Activated T-cell treated with anti-CD3 and anti-CD28 coated beads for 4 hours (primary cell): ENCODE measurements around the gene SCRN2.
A peak's percentile ranks its signal among the peaks of the same experiment; 100 is the strongest.

Experiments
- DNase-seq: peaks from one replicate; pipeline ENCODE4 v3.0.0-alpha.2; 2020

The SCRN2 gene

DNA sequence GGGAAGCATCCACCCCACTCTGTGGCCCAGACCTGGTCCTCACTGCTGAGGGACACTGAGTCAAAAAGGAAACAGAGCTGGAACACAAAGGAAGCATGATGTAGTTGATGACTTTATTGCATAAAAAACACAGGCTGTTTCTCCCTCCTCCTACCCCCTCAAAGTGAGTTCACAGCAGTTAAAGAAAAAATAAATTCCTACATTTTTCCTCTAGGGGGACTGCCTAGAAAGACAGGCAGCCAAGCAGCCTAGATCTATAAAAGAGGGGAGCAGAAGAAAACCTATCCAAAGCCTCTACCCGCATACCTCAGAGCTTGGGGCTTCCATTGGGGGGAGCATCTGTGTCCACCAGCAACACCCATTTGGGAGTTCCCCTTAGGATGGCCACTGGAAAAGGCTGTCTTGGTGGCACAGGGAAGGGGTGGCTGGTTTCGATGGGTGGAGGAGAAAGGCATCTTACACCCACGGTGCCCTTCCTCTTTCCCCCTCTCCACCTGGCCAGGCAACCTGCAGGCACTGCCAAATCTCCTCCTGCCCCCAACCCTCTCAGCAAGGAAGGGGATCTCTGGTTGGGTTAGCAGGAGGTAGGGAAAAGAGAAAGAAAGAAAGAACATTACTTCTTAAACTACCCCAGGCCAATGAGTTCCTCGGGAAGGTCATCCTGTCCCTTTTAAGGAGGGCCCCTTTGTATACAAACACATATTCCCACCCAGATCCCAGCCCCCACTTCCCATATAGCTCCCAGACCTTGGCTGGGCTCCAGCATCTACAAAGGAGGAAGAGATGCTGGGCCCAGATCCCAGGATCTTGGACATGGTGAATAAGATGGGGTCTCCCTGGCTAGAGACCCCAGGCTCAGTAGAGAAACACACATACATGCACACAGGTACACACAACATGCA lies 4.0 kb upstream of the SCRN2 start:
- DNase-seq = no peak

- no peak for DNase-seq
Observed at GRCh38 chr17:47844227-47844626, 3.2 kb upstream of the SCRN2 start.

GRCh38 chr17:47843391-47843730 lies 2.3 kb upstream of the SCRN2 start:
- DNase-seq = no peak

DNA sequence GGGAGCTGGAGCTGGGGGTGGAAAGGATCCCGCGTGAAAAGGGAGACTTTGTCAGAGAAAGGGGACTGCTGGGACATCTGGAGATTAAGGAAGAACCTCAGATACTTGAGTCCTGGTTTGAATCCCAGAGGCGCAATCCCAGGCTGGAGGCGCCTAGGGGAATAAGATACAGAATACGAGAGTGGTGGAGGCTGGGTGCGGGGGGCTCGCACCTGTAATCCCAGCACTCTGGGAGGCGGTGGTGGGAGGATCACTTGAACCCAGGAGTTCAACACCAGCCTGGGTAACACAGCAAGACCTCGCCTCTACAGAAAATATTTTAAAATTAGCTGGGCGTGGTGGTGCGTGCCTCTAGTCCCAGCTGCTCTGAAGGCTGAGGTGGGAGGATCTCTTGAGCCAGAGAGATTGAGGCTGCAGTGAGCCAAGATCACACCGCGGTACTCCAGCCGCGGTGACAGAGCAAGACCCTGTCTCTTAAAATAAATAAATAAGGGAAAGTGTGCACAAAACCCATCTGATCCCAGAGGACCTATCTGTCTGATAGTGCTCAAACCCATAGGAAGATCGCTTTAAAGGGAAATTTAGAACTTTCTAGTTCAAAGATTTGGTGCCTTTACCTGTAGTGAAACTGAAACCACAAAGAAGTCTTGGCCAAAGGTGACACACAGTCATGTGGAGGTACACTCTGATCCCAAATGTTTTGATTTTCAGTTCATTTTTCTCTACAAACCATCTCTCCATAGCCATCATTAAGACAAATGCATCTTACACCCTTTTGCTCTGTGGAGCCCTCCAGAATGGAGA lies 617 bp upstream of the SCRN2 start:
- DNase-seq = no peak

DNA sequence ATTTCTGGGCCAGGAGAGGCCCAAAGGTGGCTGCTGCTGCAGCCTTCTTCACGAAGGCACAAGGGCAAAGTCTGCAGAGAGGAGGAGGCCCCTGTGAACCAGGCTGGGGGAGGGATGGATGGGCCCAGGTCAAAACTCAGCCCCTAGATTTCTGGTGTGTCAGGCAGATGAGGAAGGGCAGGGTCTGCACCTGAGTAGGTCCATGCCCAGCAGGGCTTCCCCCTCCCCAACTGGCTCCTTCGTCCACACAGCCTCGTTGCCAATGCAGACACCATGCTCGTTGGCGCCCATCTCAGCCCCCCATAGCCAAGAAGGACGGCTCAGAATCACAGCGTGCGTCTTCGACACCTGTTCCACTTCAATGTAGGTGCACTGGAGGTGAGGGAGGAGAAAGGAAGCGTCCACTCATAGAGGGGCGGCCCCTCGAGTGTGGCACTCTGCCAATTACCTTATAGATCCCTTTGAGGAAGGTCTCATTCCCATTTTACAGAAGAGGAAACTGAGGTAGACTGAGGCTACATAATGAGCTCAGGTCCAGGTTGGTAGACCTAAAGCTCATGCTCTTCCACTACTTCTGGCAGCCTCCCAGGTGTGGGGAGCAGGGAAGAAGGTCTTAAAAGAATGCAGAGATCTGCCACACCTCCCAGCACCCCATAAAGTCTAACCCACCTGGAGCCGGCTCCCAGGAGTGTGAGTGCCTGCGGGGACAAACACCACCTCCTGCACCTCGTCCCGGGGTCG lies 902 bp downstream of the SCRN2 start:
- no peak for DNase-seq

GRCh38 chr17:47839071-47839470 lies 2.0 kb downstream of the SCRN2 start:
- no peak for DNase-seq

DNA sequence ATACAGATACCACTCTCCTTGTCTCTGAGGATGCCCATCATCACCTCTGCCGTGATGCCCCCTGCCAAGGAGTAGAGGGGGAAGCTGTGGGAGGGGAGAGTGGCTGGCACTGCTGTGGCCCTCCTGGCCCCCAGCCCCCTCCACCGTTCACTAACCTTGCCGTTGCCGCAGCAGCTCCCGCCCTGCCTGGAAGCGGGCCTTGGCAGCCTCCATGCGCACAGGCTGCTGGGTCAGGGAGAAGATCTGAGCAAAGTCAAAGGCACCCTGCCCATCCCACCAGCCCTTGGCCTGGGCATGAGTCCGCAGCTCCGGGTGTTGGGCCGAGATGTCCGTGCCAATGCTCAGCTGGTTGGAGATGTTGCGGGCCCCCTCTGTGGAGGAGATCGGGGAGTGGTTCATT lies 2.4 kb downstream of the SCRN2 start:
- no peak for DNase-seq

- no peak for DNase-seq
Observed at GRCh38 chr17:47837401-47838039, 3.6 kb downstream of the SCRN2 start.

DNA sequence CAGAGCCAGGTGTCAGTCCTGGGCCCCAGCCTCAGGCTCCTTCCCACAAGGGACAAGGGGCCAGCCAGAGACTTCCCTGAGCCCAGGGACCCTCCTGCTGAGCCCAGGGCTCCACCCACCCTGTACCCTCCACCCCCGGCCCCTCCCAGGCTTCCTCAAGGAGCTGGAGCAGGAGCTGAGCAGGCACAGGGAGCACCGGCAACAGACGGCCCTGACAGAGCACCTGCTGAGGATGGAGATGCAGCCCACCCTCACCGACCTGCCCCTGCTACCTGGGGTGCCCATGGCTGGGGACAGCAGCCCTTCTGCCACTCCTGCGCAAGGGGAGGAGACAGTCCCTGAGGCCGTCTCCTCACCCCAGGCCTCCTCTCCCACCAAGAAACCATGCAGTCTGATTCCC lies 4.5 kb downstream of the SCRN2 start:
- DNase-seq = no peak

GRCh38 chr17:47834756-47835155 lies 6.3 kb downstream of the SCRN2 start:
- no peak for DNase-seq

DNA sequence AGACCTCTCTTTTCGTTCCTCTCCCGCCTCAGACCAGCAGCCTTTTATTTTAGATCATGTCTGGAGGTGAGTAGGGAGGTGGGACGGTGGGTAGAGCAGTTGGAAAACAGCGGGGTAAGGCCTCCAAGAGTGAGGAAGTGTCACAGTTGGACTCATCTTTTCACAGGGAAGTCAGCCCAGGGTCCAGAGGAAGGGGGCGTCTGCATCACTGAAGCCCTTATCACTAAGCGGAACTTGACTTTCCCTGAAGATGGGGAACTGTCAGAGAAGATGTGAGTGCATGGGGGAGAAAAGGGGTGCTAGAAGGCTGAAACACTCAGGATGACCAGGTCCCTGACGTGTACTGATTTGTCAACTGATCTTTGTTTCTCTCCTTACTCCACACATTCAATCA lies 9.1 kb downstream of the SCRN2 start:
- no peak for DNase-seq

- DNase-seq = peak; percentile 91
Observed at GRCh38 chr17:47831003-47831933, 9.8 kb downstream of the SCRN2 start, which contains the start of the genes LRRC46 and MRPL10. TSS of gene LRRC46 (plus strand) at chr17:47831670. CDS start at chr17:47831990, 320 bp downstream. TSS of gene MRPL10 (minus strand) at chr17:47831541. CDS start at chr17:47831511, 30 bp downstream.

GRCh38 chr17:47830396-47831002 lies 10.6 kb downstream of the SCRN2 start:
- no peak for DNase-seq

- DNase-seq = no peak
Observed at GRCh38 chr17:47829870-47830269, 11.2 kb downstream of the SCRN2 start.

- DNase-seq = no peak
Observed at GRCh38 chr17:47823519-47823918, 17.6 kb downstream of the SCRN2 start.

DNA sequence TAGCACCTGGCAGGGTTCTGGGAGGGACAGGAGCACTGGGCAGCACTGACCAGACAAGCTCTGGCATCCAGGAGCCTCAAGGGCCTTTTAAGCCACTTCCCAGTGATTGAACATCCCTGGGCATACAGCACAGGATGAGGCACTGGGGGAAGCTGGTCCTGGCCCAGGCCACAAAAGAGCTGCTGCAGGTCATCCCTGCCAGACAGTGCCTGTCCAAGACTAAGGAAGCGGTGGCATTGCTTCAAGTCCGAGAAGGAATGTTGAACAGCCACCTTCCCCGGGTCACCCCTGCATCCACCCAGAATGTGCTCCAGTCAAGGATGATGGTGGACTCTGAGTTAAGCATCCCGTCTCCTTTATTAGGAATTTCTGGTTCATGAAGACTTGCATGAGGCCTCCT lies 18.3 kb downstream of the SCRN2 start:
- DNase-seq = no peak

DNA sequence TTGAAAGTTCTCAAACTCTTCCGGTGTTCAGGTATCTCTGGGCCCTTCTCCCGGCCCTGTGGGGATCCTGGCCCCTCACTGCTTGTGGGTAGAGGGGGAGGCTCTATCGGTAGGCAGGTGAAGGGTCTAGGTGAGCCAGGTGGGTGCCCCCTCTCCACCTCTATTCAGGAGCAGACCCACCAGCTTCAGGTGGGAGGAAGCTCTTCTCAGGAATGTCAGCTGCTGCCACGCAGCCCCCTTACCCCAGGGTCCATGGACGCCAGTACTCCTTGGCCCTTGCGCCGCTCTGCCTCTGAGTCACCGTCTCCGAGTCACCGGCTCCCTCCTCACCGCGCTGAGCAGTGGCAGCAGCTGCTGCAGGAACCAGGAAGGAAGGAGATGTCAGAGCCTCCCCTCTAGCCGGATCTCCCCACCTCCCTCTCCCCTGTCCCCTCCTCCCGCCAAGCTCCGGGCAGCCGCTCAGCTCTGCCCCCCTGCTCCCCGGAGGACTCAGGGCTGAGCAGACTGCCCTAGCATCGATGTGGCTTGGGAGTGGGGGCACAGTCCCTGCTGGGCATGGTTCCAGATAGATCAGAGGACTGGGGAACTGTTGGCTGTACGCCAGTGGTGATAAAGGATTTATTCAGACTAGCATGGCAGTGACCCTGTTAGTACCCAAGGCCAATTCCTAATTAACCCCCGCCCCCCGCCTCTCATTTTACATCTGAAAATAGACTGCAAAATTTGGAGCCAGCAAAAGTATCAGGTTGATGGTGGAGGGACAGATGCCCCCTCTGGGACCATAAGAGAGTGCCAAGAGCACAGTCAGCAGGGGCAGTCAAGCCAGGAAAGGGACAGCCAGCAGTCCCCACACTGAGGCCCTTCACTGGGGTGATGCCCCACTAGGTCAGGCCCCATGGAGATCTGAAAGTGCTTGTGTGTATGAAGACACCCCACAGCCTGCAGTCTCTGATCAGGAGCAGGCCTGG lies 19.4 kb downstream of the SCRN2 start, which contains the start of gene OSBPL7:
OSBPL7 (minus strand) TSS at position 371 of the 968 bp plus-strand sequence. CDS start 1,516 bp downstream, outside the sequence.
- peak; percentile 50 for DNase-seq

GRCh38 chr17:47821031-47821423 lies 20.0 kb downstream of the SCRN2 start:
- DNase-seq = no peak

GRCh38 chr17:47820033-47820789 lies 20.9 kb downstream of the SCRN2 start:
- DNase-seq = no peak
